NCI-H146 (cell line): ENCODE measurements around the gene SALL4.
"Not testable (repeated sequence)": the region's sequence is repeated elsewhere in the genome, so short reads cannot be mapped to it uniquely, and the experiment has no call there.

Experiments used
- DNase-seq: peaks from one replicate; lab custom pipeline; 2025; lab: John Stamatoyannopoulos, UW

The SALL4 gene

DNA sequence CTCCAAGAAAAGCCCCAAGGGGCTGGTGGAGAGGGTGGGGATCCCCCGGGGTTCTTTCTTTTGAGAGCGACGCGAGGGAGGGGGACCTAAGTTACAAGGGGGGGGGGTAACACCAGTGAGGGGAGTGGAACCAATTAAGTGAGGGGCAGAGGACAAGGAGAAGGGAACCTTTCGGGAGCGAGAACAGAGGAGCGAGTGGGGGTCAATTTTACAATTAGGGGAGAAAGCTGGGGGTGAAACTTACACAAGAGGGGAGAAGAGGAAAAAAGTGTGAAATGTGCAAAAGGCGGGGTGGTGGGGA, 548 bp downstream of the SALL4 start:
- no peak for DNase-seq

DNA sequence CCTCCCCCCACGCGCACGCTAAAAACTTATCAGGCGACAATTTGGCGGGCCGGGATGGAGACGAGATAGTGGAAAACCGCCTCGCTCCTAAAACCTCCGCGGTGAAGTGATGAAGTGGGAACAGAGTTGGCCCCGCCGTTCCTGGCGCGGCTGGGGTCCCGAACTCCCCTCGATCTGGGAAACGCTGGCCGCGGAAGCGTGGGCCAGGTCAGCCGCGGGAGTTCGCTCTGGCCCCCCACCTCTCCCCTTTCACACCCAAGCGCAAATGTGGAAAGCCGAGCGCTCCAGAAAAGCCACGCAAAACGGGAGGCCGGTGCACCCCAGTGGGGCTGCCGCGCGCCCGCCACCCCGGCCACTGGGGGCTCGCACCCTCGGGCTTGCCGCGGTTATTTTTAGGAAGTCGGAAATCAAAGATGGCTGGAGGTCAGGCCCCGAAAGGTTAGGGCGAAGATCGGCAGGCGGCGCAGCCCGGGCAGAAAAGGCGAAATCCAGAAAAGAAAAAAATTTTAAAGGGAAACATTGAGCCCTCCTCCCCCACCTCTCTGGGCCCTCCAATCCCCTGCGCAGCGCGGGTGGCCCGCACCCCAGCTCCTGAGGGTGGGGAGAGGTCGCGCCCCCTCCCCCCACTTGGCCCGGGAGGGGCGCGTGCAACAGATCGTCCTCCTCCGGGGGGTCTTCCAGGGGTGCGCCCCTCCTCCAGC, 1.0 kb downstream of the SALL4 start:
- peak; percentile 50 for DNase-seq

GRCh38 chr20:51800872-51801121, 1.5 kb downstream of the SALL4 start:
- peak; percentile 41 for DNase-seq

- DNase-seq = peak; percentile 90
Observed at GRCh38 chr20:51800060-51800871, 2.1 kb downstream of the SALL4 start.

GRCh38 chr20:51799401-51799860, 2.9 kb downstream of the SALL4 start:
- peak; percentile 26 for DNase-seq

DNA sequence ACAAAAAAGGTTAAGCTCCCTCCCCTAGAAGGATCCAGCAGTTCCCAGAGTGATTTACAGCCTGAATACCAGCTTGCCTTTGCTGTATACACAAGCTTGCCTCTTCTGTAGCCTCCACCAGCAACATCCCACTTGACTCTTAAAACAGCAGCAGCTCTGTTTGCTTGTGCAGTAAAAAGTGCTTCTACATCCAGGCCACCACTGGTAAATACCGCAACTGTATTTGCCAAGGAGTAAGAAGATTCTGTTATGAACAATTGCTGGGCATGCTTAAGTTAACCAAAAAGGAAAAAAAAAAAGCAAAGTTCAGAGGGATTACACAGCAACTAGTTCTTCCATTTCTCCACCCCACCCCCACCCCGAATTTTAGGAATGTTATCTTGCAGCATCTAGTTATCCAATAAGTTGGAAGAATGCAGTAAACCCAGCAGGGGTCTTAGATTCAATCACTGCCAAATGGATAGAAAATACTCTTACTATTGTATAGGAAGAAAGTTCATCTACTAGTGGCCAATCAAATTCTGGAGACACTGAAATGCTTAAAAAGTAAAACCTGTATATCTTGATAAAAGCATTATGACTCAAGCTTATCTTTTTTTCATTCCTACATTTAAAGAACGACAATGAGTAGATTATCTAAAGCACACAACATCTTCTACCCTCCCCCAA, 4.8 kb downstream of the SALL4 start:
- no peak for DNase-seq

DNA sequence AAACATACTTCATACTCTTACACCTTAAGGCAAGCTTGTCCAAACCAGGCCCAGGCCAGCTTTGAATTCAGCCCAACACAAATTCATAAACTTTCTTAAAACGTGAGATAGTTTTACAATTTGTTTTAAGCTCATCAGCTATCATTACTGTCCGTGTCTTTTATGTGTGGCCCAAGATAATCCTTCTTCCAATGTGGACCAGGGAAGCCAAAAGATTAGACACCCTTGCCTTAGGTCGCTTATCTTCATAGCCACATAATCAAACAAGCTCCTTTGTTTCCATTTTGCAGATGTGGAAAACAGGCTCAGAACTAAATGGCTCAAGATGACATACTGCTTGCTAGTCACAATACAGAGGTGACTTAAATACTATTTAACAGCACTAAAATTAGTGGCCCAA, 6.0 kb downstream of the SALL4 start:
- no peak for DNase-seq

DNA sequence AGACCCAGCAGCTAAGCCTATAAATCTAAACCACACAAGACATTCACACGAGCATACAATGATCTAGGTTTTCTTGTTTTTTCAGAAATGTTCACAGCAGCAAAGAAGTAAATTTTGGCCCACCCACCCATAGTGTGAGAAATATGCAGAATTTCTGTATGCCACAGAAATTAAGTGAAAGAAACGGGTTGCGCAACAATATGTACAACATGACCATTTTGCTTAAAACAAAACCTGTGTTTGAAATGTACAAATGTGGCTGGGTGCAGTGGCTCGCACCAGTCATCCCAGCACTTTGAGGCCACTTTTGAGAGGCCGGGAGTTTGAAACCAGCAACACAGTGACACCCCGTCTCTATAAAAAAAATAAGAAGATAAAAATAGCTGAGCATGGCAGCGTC, 9.4 kb downstream of the SALL4 start:
- no peak for DNase-seq

DNA sequence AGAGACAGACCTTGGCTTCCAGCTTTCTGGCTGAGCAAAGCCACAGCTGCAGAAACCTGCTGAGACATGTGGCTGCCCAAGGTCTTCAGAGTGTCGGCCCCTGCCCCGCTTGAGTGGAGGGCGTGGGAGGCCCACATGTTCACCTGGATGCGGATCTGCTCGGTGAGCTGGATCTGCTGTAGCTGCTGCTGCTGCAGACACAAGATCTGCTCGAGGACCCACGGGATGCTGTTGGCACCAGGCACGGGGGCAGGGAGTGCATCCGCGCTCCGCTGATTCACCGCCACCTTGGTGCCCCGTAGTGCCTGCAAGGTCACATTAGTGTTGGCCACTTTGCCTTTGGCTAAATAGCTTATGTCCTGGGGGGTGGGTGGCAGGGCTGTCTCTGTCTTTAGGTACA, 10.7 kb downstream of the SALL4 start:
- DNase-seq = no peak

- no peak for DNase-seq
Observed at GRCh38 chr20:51790256-51790655, 12.1 kb downstream of the SALL4 start.

GRCh38 chr20:51789434-51789833, 12.9 kb downstream of the SALL4 start:
- no peak for DNase-seq

DNA sequence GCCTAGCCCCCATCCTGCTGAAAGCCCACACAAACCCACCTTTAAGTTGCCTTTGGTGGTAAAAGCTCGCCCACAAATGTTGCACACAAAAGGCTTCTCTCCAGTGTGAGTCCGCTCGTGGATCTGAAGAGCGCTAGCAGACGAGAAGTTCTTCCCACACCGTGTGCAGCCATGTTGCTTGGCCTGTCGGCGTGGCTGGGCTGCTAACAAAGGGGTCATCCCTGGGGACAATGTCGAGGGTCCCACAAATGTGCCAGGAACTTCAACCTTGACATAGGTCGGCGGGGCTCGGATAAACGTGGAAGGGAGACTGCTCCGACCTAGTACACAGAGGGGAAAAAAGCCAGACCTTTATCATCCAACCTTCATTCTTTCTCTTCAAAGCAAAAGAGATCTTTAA, 13.5 kb downstream of the SALL4 start:
- no peak for DNase-seq

GRCh38 chr20:51784299-51784698, 18.0 kb downstream of the SALL4 start:
- DNase-seq = no peak

DNA sequence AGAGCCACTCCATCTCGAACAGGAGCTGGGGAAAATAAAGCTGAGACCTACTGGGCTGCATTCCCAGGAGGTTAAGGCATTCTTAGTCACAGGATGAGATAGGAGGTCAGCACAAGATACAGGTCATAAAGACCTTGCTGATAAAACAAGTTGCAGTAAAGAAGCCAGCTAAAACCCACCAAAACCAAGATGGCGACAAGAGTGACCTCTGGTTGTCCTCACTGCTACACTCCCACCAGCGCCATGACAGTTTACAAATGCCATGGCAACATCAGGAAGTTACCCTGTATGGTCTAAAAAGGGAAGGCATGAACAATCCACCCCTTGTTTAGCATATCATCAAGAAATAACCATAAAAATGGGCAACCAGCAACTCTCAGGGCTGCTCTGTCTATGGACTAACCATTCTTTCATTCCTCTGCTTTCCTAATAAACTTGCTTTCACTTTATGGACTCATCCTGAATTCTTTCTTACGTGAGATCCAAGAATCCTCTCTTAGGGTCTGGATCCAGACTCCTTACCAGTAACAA, 24.0 kb downstream of the SALL4 start:
- DNase-seq = not testable (repeated sequence)

- DNase-seq = no peak
Observed at GRCh38 chr20:51775241-51775640, 27.1 kb downstream of the SALL4 start.

DNA sequence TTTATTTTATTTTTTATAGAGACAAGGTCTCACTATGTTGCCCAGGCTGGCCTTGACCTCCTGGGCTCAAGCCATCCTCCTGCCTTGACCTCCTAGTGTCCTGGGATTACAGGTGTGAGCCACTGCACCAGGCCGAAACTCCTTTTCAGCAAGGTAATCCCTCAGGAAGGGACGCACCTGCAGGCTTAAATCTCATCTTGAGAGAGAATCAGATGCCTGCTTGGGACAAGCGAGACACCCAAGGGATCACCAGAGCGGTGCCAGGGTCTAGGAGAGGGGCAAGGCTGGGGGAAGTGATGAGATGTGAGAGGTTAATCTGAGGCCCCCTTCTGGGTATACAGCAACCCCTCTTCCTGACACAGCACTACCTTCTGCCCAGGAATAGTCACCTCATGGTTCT, 30.1 kb downstream of the SALL4 start:
- DNase-seq = no peak

DNA sequence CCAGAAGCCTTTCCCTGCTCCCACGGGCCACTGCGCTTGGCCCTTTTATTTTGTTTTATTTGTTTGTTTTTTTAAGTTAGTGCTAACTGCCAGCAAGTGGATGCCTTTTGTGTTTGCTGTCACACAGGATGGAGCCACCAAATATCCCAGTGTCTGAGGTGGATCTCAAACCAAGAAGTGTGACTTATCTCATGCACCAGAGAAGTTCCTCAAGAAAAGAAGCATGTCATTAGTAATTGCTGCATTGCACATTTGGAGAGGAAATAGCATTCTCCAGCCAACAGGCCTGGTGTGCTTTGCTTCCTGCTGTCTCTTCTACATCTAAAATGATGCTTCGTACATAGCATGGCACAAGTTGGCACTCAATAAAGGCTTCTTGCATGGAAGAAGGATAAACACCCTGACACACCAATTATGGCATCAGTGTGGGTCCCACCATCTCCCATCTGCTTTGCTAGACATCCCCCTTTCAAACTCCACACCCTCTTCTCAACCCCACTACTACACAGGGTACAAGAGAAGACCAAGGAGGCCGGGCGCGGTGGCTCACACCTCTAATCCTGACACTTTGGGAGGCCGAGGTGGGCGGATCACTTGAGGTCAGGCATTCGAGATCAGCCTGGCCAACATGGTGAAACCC, 32.2 kb downstream of the SALL4 start:
- no peak for DNase-seq

GRCh38 chr20:51768759-51769517, 33.4 kb downstream of the SALL4 start:
- peak; percentile 32 for DNase-seq

DNA sequence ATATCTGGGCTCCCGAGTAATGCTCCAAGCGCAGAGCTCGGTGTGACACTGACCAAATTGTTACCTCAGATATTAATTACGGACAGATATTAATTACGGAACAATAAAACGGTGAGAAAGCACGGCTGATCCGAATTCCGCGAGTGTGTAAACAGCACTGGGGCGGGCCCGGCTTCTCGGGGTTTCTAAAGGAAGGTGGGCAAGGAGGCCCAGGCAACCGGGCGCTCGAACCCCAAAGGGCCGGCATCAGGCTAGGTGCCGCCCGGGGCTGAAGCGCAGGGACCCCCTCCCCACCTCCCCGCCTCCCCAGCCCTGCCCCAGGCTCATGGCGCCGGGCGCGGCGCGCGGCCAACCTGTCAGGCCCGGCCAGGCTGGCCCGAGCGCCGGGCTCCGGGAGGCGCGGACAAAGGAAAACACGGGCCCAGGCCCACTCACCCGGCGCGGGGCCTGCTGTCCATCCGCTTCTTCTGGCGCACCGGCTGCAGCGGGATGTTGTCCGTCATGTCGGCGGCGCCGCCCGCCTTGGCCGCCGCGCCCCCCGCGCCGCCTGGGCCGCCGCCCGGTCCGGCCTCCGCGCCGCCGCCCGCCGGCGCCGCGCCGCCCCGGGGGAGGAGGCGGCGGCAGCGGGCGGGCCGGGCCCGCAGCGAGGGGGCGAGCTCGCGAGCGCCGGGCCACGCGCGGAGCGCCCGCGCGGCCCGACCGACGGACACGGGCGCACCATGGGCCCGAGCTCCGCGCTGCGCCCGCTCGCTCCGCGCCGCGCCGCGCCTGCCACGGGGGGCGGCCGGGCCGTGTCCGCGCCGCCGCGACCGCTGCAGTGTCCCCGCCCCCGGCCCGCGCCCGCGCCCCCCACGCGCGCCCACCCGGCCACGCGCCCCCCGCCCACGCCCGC, 34.2 kb downstream of the SALL4 start, which contains the start of gene ATP9A:
ATP9A (minus strand) TSS at position 524 of the 892 bp plus-strand sequence; CDS start at position 503, 21 bp downstream.
- DNase-seq = peak; percentile 57

- DNase-seq = peak; percentile 99
Observed at GRCh38 chr20:51766994-51767866, 35.1 kb downstream of the SALL4 start.
